CD14-positive monocyte (primary cell): ENCODE results near the gene KIRREL3. TPM values are rescaled to one million over a fixed set of nuclear protein-coding genes. Genes with fewer than 3 reads are reported as not detected.

Experiments used
- DNase-seq, 3 donors: peaks; one replicate each; pipeline ENCODE4 v3.0.0-alpha.2; 2011 to 2022
- H2AFZ ChIP-seq: 2 replicates; pipeline ENCODE4 v1.6.0; 2012; ENCODE audit warnings: mild to moderate bottlenecking, low read depth, low read length, inconsistent platforms; ENCODE audit not compliant: insufficient read depth, poor library complexity, severe bottlenecking
- H3K27ac ChIP-seq, 2 donors: 1 replicate in 1 of 2; 2 replicates in 1 of 2; pipeline ENCODE4 v1.5.1; 2012 to 2013; ENCODE audit warnings: low read length in 2 of 2, control low read depth in 1 of 2, inconsistent platforms in 1 of 2, low read depth in 1 of 2, mild to moderate bottlenecking in 1 of 2
- H3K27me3 ChIP-seq, 2 donors: one replicate each; pipeline versions ENCODE4 v1.6.0 to v1.6.1; 2011 to 2013; ENCODE audit warnings: low read length in 2 of 2; ENCODE audit not compliant: control insufficient read depth in 2 of 2, insufficient read depth in 2 of 2
- H3K36me3 ChIP-seq, 2 donors: replicated peaks in 1 of 2; 1 replicate in 1 of 2; 2 replicates in 1 of 2; pipeline versions ENCODE4 v1.5.1 to v1.6.1; 2012 to 2013; ENCODE audit warnings: low read length in 2 of 2, control low read depth in 1 of 2, inconsistent platforms in 1 of 2, mild to moderate bottlenecking in 1 of 2; ENCODE audit not compliant: insufficient read depth in 2 of 2, control insufficient read depth in 1 of 2
- H3K4me1 ChIP-seq, 2 donors: 1 replicate in 1 of 2; 2 replicates in 1 of 2; pipeline versions ENCODE4 v1.5.1 to v1.6.1; 2012 to 2013; ENCODE audit warnings: low read length in 2 of 2, control low read depth in 1 of 2, inconsistent platforms in 1 of 2, mild to moderate bottlenecking in 1 of 2, moderate library complexity in 1 of 2; ENCODE audit not compliant: insufficient read depth in 2 of 2, control insufficient read depth in 1 of 2
- H3K4me2 ChIP-seq: replicated peaks from 2 replicates; pipeline ENCODE3; 2012; ENCODE audit warnings: low read length, moderate library complexity, mild to moderate bottlenecking; ENCODE audit not compliant: poor library complexity, severe bottlenecking; ENCODE audit errors: extremely low read depth
- H3K4me3 ChIP-seq, 3 experiments: fragments of 200-600 bp in 1 of 3; sonication (generic) in 1 of 3; replicated peaks in 1 of 3; 1 replicate in 2 of 3; 2 replicates in 1 of 3; pipeline ENCODE4 v1.5.1; 2011 to 2013; ENCODE audit warnings: low read length in 3 of 3, mild to moderate bottlenecking in 3 of 3, control low read depth in 2 of 3, low read depth in 2 of 3, inconsistent platforms in 1 of 3, moderate library complexity in 1 of 3
- H3K79me2 ChIP-seq: 2 replicates; pipeline ENCODE4 v1.6.0; 2012; ENCODE audit warnings: mild to moderate bottlenecking, control low read depth, inconsistent platforms, low read length, moderate library complexity; ENCODE audit not compliant: insufficient read depth
- H3K9ac ChIP-seq: 2 replicates; pipeline ENCODE4 v1.6.0; 2017; ENCODE audit warnings: low read length, mild to moderate bottlenecking; ENCODE audit not compliant: insufficient read depth, poor library complexity, severe bottlenecking
- H3K9me3 ChIP-seq, 2 donors: replicated peaks in 1 of 2; 1 replicate in 1 of 2; 2 replicates in 1 of 2; pipeline versions ENCODE4 v1.5.1 to v1.6.1; 2012 to 2013; ENCODE audit warnings: low read length in 2 of 2, control low read depth in 1 of 2; ENCODE audit not compliant: control insufficient read depth in 1 of 2, insufficient read depth in 1 of 2
- H4K20me1 ChIP-seq: 2 replicates; pipeline ENCODE4 v1.6.0; 2012; ENCODE audit warnings: mild to moderate bottlenecking, low read length, control low read depth, moderate library complexity; ENCODE audit not compliant: insufficient read depth
- H3K27ac Mint-ChIP-seq, 7 donors: one replicate each; pipeline ENCODE4 v1.8.0; 2020; ENCODE audit warnings: mild to moderate bottlenecking in 7 of 7, mixed read lengths in 7 of 7, moderate library complexity in 6 of 7, inconsistent platforms in 2 of 7
- H3K27me3 Mint-ChIP-seq, 3 donors: one replicate each; pipeline ENCODE4 v1.8.0; 2021 to 2022; ENCODE audit warnings: low read depth in 3 of 3, mild to moderate bottlenecking in 3 of 3, mixed read lengths in 3 of 3, moderate library complexity in 3 of 3, inconsistent platforms in 1 of 3
- H3K36me3 Mint-ChIP-seq, 2 donors: one replicate each; pipeline ENCODE4 v1.8.0; 2020; ENCODE audit warnings: mixed read lengths in 2 of 2, inconsistent platforms in 1 of 2, mild to moderate bottlenecking in 1 of 2
- H3K4me1 Mint-ChIP-seq: one replicate; pipeline ENCODE4 v1.8.0; 2020; ENCODE audit warnings: mild to moderate bottlenecking, mixed read lengths
- H3K4me3 Mint-ChIP-seq, 2 donors: one replicate each; pipeline ENCODE4 v1.8.0; 2020; ENCODE audit warnings: mild to moderate bottlenecking in 2 of 2, mixed read lengths in 2 of 2, moderate library complexity in 1 of 2
- H3K9me3 Mint-ChIP-seq, 7 donors: one replicate each; pipeline ENCODE4 v1.8.0; 2020 to 2022; ENCODE audit warnings: mixed read lengths in 7 of 7, mild to moderate bottlenecking in 6 of 7, moderate library complexity in 6 of 7, inconsistent platforms in 2 of 7
- WGBS: methylation state at CpG from one replicate; pipeline ENCODE4 v1.1.5; 2013; ENCODE audit warnings: missing lambda C conversion rate; ENCODE audit not compliant: insufficient coverage; 5-methylcytosine and 5-hydroxymethylcytosine counted together
- intact Hi-C, 2 donors: fragments of 100-400 bp; cut with micrococcal nuclease; formaldehyde crosslinking; loops; one replicate each; pipeline versions ENCODE4 v1.15.0 to v1.15.1; 2023
- polyA plus RNA-seq, 3 donors: library from polyadenylated mRNA; depleted of rRNA in 1 of 3; unstranded in 2 of 3; stranded (reverse) in 1 of 3; fragments of 300-500 nt in 2 of 3; fragments of >200 nt in 1 of 3; fragmentation: Illumina TruSeq in 2 of 3; gene quantifications; 1 replicate in 2 of 3; 2 replicates in 1 of 3; pipeline ENCODE4 v1.2.3, GENCODE V29; 2012 to 2021
- TF ChIP-seq, protein P1 (sequence below): fragments of 200-600 bp; IDR thresholded peaks from one replicate; pipeline ENCODE4 v1.8.0; 2022; ENCODE audit warnings: antibody characterized with exemption, mild to moderate bottlenecking

The KIRREL3 gene
- polyA plus RNA-seq, 3 donors, result not detected

DNA sequence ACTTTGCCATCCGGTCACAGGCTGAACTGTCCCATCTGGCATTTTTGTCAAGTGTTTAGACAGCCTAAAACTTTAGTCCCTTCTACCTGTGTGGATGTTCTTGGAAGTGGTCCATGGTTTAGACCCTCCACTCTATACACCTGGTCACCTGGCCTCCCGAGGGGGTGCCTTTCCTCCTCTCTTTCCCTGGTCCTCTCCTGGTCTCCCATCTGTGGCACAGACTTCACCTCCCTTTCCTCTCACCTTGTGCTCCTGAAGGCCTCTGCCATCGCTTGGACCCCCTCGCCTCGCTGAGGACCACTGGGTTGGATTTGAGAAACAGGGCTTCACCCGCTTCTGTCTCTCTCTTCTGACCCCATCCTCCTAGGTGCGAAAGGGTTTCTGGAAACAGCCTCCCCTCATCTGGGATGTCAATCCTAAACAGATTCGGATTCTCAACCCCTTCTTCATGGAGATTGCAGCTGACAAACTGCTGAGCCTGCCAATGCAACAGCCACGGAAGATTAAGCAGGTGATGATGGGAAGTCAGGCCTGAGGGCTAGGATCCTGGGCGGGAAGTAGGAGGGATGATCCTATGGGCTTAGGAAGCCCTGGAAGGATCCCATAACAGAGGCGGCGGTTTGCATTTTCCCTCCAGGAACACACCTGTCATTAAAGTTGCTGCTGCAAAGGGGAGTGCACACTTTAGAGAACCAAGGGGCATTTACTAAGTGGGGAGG lies 591.5 kb downstream of the KIRREL3 start:
- Mint-ChIP-seq H3K4me3 (no peak overlapping the region), H3K9me3 (no peaks in the 10 kb centered on the region), H3K36me3 (peaks cover 43 to 65% of the 10 kb centered on the region in 2 donors), H3K4me1 (peaks cover 8% of the 10 kb centered on the region), H3K27me3 (no peaks in the 10 kb centered on the region), H3K27ac (peak overlapping the region in 1 of 7 donors; percentile 16)
- Histone ChIP-seq H2AFZ (no peak overlapping the region), H3K9ac (no peak overlapping the region), H4K20me1 (no peaks in the 10 kb centered on the region), H3K4me2 (no peak overlapping the region), H3K4me1 (peaks cover 3 to 9% of the 10 kb centered on the region in 2 donors), H3K27me3 (no peaks in the 10 kb centered on the region), H3K36me3 (peaks cover 30 to 71% of the 10 kb centered on the region in 2 donors), H3K9me3 (no peaks in the 10 kb centered on the region), H3K79me2 (no peaks in the 10 kb centered on the region), H3K4me3 (no peak overlapping the region), H3K27ac (no peak overlapping the region)
- DNase-seq, result no peak
- TF ChIP-seq, protein P1, sequence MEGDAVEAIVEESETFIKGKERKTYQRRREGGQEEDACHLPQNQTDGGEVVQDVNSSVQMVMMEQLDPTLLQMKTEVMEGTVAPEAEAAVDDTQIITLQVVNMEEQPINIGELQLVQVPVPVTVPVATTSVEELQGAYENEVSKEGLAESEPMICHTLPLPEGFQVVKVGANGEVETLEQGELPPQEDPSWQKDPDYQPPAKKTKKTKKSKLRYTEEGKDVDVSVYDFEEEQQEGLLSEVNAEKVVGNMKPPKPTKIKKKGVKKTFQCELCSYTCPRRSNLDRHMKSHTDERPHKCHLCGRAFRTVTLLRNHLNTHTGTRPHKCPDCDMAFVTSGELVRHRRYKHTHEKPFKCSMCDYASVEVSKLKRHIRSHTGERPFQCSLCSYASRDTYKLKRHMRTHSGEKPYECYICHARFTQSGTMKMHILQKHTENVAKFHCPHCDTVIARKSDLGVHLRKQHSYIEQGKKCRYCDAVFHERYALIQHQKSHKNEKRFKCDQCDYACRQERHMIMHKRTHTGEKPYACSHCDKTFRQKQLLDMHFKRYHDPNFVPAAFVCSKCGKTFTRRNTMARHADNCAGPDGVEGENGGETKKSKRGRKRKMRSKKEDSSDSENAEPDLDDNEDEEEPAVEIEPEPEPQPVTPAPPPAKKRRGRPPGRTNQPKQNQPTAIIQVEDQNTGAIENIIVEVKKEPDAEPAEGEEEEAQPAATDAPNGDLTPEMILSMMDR, result no peak
- intact Hi-C loops, result no loop called here
- 98% methylated on average over 5 of the region's 12 CpGs for WGBS

DNA sequence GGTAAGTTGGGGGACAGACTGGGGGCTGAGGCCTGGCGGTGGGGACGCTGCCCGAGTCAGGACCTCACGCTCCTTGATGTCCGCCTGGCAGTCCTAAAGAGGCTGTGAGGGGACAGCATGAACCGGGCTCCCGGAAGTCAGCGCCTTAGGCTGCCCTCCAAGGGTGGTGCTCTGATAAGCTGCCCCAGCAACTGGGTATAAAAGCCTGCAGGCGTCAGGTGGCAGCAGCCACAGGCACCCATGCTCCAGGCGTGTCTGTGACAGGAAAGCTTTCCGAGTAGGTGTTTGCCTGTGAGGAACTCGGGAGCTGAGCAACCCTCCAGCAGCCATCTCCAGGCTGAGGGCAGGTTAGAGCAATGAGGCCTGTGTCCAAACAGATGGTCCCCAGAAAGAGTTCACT lies 592.1 kb downstream of the KIRREL3 start:
- H3K4me1 Mint-ChIP-seq, result peaks cover 8% of the 10 kb centered on the region
- intact Hi-C loops, result no loop called here
- H3K27ac ChIP-seq, result no peak overlapping the region

More for the DNA sequence above, 592.1 kb downstream of the KIRREL3 start:
- H3K4me3 Mint-ChIP-seq, result no peak overlapping the region
- no peak for DNase-seq
- TF ChIP-seq, protein P1, result no peak
- no peaks in the 10 kb centered on the region for H3K9me3 Mint-ChIP-seq
- WGBS, result 92% methylated on average over 12 of the region's 12 CpGs
- no peaks in the 10 kb centered on the region for H4K20me1 ChIP-seq
- no peak overlapping the region for H2AFZ ChIP-seq
- H3K27ac Mint-ChIP-seq, result no peak overlapping the region
- peaks cover 30 to 65% of the 10 kb centered on the region in 2 donors for H3K36me3 ChIP-seq
- H3K79me2 ChIP-seq, result no peaks in the 10 kb centered on the region
- H3K9me3 ChIP-seq, result no peaks in the 10 kb centered on the region
- H3K9ac ChIP-seq, result no peak overlapping the region
- no peaks in the 10 kb centered on the region for H3K27me3 Mint-ChIP-seq
- no peaks in the 10 kb centered on the region for H3K27me3 ChIP-seq
- H3K4me1 ChIP-seq, result peaks cover 3 to 9% of the 10 kb centered on the region in 2 donors
- no peak overlapping the region for H3K4me3 ChIP-seq
- H3K36me3 Mint-ChIP-seq, result peaks cover 43 to 61% of the 10 kb centered on the region in 2 donors
- no peak overlapping the region for H3K4me2 ChIP-seq
